ENCODE measurements around the gene KPNB1.

Gene KPNB1

DNA sequence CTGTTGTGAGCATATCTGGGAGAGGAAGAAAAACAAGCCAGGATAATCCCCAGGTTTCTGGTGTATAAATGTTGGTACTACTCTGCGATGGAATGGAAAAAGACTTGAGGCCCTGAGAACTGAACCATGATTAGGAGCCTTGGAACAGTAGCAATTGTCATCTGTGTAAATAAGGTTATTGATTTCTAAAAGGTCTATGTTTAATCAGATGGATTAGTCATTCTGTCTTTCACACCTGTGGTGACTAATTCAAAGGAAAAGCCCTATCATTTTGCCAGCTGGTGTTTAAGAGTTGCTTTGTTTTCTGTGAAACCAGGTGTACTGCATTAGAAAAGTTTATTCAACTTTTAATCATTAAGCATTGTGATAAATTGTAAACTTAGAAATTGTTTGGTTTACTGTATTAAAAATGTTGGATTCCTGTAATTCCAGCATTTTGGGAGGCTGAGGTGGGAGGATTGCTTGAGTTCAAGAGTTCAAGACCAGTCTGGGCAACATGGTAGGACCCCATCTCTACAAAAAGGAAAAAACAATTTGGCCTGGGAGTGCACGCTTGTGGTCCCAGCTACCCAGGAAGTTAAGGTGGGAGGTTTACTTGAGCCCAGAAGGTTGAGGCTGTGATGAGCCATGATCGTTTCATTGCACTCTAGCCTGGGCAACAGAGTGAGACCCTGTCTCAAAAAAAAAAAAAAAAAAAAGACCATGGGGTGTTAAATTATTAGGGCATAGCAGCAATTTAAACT is 29.0 kb upstream of the KPNB1 start:
- H3K36me3 ChIP-seq (ENCODE audit: control insufficient read depth in 2 of 2, insufficient read depth in 1 of 2, low read length in 2 of 2) = peaks cover 65 to 77% of the 10 kb centered on the region in 2 experiments
- peaks cover 13% of the 10 kb centered on the region for H3K4me1 ChIP-seq (ENCODE audit: control insufficient read depth, insufficient read depth, low read length)
- H3K9me3 ChIP-seq (ENCODE audit: control insufficient read depth, insufficient read depth, low read depth, low read length) = no peaks in the 10 kb centered on the region
- no peak overlapping the region; the same call in 1 of the 2 replicates for H3K27ac ChIP-seq (ENCODE audit: extremely low read depth, low read depth, low read length)
- ChIA-PET POLR2A (interaction anchor here (0.8 to 3.1 kb wide), 3 partner anchors 12 to 29 kb away, joined by 5 to 20 read pairs (median 11); partner anchors contain the start of gene KPNB1), CTCF (interaction anchor here (0.7 to 2.3 kb wide), 3 partner anchors 30 to 391 kb away, joined by 3 to 8 read pairs (median 6); partner anchors contain the start of gene KPNB1)
- TF ChIP-seq ZNF121 (tag by site-specific recombination; IDR thresholded peaks at IDR 0.05) = peak; percentile 62; the same call in 1 of the 2 replicates
- no peak for TF ChIP-seq ZNF610 (tag by site-specific recombination; IDR thresholded peaks at IDR 0.05; ENCODE audit: borderline replicate concordance)
- no peak for TF ChIP-seq ZNF449 (tag by site-specific recombination; IDR thresholded peaks at IDR 0.05)
- TF ChIP-seq ZNF639 (tag by site-specific recombination; IDR thresholded peaks at IDR 0.05) = no peak
- no peak overlapping the region for H3K4me3 ChIP-seq (ENCODE audit: low read depth, low read length)

- peak overlapping the region; percentile 57 for H3K27ac ChIP-seq (ENCODE audit: extremely low read depth, low read depth, low read length)
- POLR2A ChIA-PET = interaction anchor here (0.6 to 1.5 kb wide), 6 partner anchors 9 to 129 kb away, joined by 3 to 11 read pairs (median 4); partner anchors contain the start of gene KPNB1
- TF ChIP-seq ZNF660 (tag by site-specific recombination; IDR thresholded peaks at IDR 0.05) (peak; percentile 58; the same call in 1 of the 2 replicates), ZNF596 (tag by site-specific recombination; IDR thresholded peaks at IDR 0.05) (no peak), SP7 (tag by site-specific recombination; IDR thresholded peaks at IDR 0.05) (peak; percentile 86), ZIC2 (tag by site-specific recombination; IDR thresholded peaks at IDR 0.05) (peak; percentile 58), SP2 (tag by site-specific recombination; IDR thresholded peaks at IDR 0.05) (peak; percentile 25; the same call in 1 of the 2 replicates), PRDM4 (tag by site-specific recombination; IDR thresholded peaks at IDR 0.05) (no peak), ZBTB17 (tag by site-specific recombination; IDR thresholded peaks at IDR 0.05) (peak; percentile 79), ZNF600 (tag by site-specific recombination; IDR thresholded peaks at IDR 0.05) (peak; percentile 32; the same call in 1 of the 2 replicates), PRDM6 (tag by site-specific recombination; IDR thresholded peaks at IDR 0.05) (0 out of 2 replicates have a peak, but pooled peaks have one; percentile 10), OSR2 (tag by site-specific recombination; IDR thresholded peaks at IDR 0.05) (0 out of 2 replicates have a peak, but pooled peaks have one; percentile 11), ZNF341 (tag by site-specific recombination; IDR thresholded peaks at IDR 0.05; ENCODE audit: low read depth) (no peak), ZNF394 (tag by site-specific recombination; IDR thresholded peaks at IDR 0.05; ENCODE audit: borderline replicate concordance) (peak; percentile 44; the same call in 1 of the 2 replicates), PRDM1 (tag by site-specific recombination; IDR thresholded peaks at IDR 0.05) (no peak), GLIS1 (tag by site-specific recombination; IDR thresholded peaks at IDR 0.05) (peak; percentile 65), ZFP37 (tag by site-specific recombination; IDR thresholded peaks at IDR 0.05) (peak; percentile 66; the same call in 1 of the 2 replicates)
- peaks cover 13% of the 10 kb centered on the region for H3K4me1 ChIP-seq (ENCODE audit: control insufficient read depth, insufficient read depth, low read length)
- H3K36me3 ChIP-seq (ENCODE audit: control insufficient read depth in 2 of 2, insufficient read depth in 1 of 2, low read length in 2 of 2) = peaks cover 62 to 72% of the 10 kb centered on the region in 2 experiments
- no peaks in the 10 kb centered on the region for H3K9me3 ChIP-seq (ENCODE audit: control insufficient read depth, insufficient read depth, low read depth, low read length)
- CTCF ChIA-PET = interaction anchor here (0.6 to 2.3 kb wide), 7 partner anchors 10 to 625 kb away, joined by 3 to 8 read pairs (median 3); partner anchors contain the start of gene KPNB1
- H3K4me3 ChIP-seq (ENCODE audit: low read depth, low read length) = no peak overlapping the region
These were observed 28.2 kb upstream of the KPNB1 start for GRCh38 chr17:47621293-47622179.
